GM06990 (cell line): ENCODE results near the gene NLRX1.

Source experiments
- DNase-seq: peaks from one replicate; pipeline ENCODE4 v3.0.0-alpha.2; 2011; ENCODE audit not compliant: insufficient read length; ENCODE audit errors: extremely low read depth
- H3K27me3 ChIP-seq: replicated peaks from 2 replicates; pipeline ENCODE4 v1.6.0; 2011; ENCODE audit warnings: low read length; ENCODE audit not compliant: control insufficient read depth, insufficient read depth
- H3K36me3 ChIP-seq: 2 replicates; pipeline ENCODE4 v1.5.1; 2011; ENCODE audit warnings: low read length; ENCODE audit not compliant: control insufficient read depth, insufficient read depth
- H3K4me3 ChIP-seq: replicated peaks from 2 replicates; pipeline ENCODE4 v1.5.1; 2011; ENCODE audit warnings: low read depth, mild to moderate bottlenecking, control low read depth, low read length
- TF ChIP-seq, protein P1 (sequence below): IDR thresholded peaks from 2 replicates; pipeline ENCODE4 v1.5.1; 2011; ENCODE audit warnings: low read length, control low read depth, mild to moderate bottlenecking, inconsistent platforms; ENCODE audit not compliant: insufficient read depth, poor library complexity, severe bottlenecking

NLRX1 gene

DNA sequence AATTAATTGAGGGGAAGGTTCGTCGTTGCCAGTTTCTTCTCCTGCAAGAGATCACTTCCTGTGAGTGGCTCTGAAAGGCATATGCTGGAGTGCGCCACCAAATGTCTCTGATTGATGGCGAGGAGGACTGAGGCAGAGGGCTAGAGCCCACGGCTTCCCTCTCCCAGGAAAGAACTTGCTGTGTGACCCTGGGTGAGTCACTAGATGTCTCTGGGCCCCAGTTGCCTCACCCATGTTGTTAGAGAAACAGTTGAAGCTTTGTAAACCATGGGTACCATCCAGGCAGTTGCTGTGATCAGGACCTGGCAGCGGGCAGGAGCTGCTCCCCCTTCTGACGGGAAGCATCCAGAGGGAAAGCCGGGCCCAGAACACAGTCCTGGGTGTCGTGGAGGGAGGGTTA, 16.5 kb upstream of the NLRX1 start:
- no peak overlapping the region for H3K4me3 ChIP-seq
- H3K27me3 ChIP-seq, result peaks cover 6% of the 10 kb centered on the region
- TF ChIP-seq, protein P1, sequence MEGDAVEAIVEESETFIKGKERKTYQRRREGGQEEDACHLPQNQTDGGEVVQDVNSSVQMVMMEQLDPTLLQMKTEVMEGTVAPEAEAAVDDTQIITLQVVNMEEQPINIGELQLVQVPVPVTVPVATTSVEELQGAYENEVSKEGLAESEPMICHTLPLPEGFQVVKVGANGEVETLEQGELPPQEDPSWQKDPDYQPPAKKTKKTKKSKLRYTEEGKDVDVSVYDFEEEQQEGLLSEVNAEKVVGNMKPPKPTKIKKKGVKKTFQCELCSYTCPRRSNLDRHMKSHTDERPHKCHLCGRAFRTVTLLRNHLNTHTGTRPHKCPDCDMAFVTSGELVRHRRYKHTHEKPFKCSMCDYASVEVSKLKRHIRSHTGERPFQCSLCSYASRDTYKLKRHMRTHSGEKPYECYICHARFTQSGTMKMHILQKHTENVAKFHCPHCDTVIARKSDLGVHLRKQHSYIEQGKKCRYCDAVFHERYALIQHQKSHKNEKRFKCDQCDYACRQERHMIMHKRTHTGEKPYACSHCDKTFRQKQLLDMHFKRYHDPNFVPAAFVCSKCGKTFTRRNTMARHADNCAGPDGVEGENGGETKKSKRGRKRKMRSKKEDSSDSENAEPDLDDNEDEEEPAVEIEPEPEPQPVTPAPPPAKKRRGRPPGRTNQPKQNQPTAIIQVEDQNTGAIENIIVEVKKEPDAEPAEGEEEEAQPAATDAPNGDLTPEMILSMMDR, result no peak
- no peak for DNase-seq
- H3K36me3 ChIP-seq, result no peaks in the 10 kb centered on the region

DNA sequence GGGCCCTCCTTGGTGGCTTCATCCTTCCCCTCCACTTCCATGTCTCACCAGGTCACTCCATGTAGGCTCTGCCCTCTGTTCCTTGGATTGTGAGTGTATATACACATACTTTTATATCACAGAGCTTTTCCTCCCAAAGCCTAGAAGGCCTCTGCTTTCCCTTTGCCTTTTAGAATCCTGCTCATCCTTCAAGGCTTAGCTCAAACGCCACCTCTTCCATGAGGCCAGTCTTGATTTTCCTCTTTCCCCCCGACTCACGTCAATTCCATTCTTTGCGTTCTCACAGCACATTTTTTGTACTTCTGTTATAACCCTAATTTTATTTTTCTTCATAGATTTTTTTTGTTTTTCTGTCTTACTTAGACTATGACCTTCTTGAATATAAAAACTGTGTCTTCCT, 15.9 kb upstream of the NLRX1 start:
- TF ChIP-seq, protein P1, result no peak
- no peak for DNase-seq
- peaks cover 6% of the 10 kb centered on the region for H3K27me3 ChIP-seq
- H3K4me3 ChIP-seq, result no peak overlapping the region
- H3K36me3 ChIP-seq, result no peaks in the 10 kb centered on the region

DNA sequence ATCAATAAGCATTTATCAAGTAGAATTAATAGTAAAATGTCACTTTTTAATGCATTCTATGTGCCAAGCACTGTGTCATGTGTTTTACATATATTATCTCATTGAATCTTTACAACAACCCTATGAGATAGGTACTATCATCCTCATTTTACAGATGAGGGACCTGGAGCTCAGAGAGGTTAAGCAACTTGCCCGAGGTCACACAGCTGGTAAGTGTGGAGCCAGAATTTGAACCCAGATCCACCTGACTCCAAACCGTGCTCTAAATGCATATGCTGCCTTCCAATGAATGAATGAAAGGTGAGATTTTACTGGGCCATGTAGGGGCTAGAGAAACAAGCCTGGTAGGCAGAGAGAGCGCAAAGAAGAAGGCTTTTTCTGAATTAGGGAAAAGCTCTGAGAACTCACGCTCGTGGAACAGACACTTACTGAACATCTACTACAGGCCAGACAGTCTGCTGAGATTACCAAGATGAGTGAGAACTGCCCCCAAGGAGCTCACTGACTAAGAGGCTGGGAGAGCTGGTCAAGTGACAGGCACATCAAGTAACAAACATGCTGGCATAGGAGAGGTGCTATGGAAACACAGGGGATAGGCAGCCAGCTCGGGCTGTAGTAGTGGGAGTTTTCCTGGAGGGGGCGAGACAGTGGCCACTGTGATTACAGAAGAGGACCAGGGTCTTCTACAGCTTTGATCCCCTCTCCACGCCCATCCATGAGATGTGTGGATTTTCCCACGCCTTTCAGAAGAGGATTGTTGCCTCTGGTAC, 15.3 kb upstream of the NLRX1 start:
- no peak overlapping the region for H3K4me3 ChIP-seq
- H3K27me3 ChIP-seq, result peaks cover 6% of the 10 kb centered on the region
- H3K36me3 ChIP-seq, result no peaks in the 10 kb centered on the region
- no peak for DNase-seq
- TF ChIP-seq, protein P1, result no peak

DNA sequence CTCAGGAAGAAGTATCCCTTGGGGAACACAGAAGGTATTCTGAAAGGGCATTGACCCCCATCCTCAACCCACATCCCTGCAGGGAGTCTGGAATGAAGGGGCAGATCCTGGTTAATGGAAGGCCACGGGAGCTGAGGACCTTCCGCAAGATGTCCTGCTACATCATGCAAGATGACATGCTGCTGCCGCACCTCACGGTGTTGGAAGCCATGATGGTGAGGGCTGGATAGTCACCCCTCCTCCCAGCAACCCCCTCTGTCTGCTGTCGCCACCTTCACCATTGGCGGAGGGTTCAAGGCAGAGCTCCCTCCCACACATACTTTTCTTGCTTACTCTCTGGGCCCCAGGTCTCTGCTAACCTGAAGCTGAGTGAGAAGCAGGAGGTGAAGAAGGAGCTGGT, 14.3 kb upstream of the NLRX1 start:
- TF ChIP-seq, protein P1, result no peak
- H3K27me3 ChIP-seq, result peaks cover 6% of the 10 kb centered on the region
- no peak for DNase-seq
- no peak overlapping the region for H3K4me3 ChIP-seq
- H3K36me3 ChIP-seq, result no peaks in the 10 kb centered on the region

DNA sequence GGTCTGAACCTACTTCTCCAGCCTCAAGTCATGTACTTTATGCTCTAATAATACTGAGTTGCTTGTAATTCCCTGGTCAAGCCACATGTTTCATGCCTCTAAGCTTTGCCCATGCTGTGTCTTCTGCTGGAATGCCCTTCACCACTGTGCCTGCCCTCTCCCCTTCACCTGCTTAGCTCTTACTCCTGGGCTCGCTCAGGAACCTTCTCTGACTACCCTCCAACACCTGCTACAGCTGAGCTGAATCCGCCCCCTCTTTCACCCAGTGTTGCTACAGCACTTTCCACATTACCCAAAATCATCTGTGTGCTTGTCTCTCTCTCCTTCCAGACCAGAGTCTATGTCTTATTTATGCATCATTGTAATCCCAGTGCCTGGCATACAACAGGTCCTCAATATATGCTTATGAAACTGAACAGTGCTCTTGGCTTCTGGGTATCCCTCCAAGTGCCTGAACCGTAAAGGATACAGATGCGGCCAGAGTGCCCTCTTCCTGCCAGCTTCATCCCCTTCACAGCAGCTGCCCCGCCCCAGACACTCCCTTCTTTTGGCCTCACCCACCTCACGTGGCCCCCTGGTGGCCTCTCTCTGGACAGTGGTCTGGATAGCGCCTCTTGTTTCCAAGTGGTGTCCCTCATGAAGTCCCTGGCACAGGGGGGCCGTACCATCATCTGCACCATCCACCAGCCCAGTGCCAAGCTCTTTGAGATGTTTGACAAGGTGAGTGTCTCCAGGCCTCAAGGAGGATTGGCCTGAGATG, 12.6 kb upstream of the NLRX1 start:
- Histone ChIP-seq H3K27me3 (peaks cover 3% of the 10 kb centered on the region), H3K36me3 (no peaks in the 10 kb centered on the region), H3K4me3 (no peak overlapping the region)
- no peak for DNase-seq
- TF ChIP-seq, protein P1, result peak; percentile 27
